Measurements from ENCODE around the gene CDT1.

The CDT1 gene

DNA sequence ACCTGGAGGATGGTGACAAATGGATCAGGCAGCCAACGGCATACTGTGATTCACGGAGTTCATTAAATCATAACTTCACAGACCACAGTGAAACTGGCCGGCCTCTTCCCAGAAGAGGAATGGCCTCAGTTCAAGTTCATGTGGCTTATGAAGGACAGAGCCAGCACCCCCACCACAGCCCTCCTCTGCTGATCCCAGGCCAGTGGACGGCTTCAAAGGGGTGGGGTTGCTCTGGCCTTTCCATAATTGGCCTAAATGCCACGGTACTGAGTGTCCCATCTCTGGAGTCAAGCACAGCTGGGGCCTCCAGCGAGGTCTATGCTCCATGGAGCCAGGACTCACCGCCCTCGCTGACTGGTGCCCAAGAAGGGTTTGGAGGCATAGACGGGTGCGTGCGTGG is 31.8 kb downstream of the CDT1 start:
- no peak for DNase-seq (ENCODE audit: low read depth in 3 of 3, low spot score in 1 of 3)

DNA sequence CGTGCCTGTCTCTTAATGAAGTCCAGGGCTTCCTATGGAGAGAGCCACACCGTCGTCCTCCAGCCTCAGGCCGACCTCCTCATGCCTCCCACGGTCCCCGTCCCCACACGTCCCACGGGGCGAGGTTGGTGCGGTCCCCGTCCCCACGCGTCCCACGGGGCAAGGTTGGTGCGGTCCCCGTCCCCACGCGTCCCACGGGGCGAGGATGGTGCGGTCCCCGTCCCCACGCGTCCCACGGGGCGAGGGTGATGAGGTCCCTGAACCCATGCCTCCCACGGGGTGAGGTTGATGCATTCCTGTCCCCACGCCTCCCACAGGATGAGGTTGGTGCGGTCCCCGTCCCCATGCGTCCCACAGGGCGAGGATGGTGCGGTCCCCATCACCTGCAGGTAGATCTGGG is 32.2 kb downstream of the CDT1 start:
- DNase-seq (ENCODE audit: low read depth in 3 of 3, low spot score in 1 of 3) = no peak

DNA sequence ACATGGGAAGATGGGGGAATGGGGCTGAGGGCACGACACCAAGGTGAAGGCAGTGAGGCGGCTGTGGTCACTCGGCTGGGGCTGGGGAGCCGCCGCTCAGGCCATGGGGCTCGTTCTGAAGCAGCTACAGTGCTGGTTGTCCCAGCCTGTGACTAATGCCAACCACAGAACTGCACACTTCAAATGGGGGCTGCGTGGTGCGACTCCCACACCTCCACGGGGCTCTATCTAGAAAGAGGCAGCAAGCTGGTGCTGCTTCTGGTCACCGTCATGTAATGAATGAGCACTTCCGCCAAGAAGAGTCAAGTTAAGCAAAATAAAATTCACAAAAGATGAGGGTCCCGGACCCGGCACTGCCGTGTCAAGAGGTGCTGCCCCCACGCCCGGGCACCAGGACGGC is 33.2 kb downstream of the CDT1 start:
- no peak for DNase-seq (ENCODE audit: low read depth in 3 of 3, low spot score in 1 of 3)

DNA sequence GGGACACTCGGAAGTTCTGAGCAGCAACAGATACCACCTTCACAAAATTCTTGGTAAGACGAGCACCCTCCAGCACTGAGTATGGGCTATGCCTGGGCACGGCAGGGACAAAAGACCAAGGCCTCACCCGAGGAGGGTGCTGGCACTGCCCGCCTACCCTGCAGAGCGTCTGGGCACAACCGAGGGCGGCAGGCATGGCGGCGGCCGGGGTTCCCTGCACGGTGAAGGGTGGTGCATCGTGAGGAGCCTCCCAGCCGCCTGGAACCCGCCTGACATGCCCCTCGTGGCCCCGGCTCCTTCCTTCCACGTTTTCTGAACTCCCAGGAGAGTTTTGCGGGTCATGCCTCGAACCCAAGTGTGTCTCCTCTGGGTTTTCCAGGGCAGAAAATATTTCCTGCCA is 34.2 kb downstream of the CDT1 start:
- DNase-seq (ENCODE audit: low read depth in 3 of 3, low spot score in 1 of 3) = no peak

DNA sequence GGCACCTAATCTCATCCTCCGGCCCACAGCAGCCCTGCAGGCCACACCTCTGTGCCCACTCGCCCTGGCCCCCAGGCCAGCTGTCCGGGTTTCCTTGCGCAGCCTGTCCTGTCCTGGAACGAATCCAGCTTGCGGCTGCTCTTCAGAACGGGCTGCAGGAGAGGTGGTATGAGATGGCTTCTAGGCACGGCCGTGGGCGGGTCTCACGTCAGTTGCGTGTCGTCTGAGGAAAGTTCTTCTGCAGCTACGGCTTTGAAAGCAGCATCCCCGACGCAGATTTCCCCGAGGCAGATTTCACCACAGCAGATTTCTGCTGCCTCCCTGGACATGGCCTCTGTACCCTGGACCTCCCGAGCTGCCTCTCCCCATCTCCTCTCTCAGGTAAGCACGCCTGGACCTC is 35.0 kb downstream of the CDT1 start:
- DNase-seq (ENCODE audit: low read depth in 3 of 3, low spot score in 1 of 3) = no peak

DNA sequence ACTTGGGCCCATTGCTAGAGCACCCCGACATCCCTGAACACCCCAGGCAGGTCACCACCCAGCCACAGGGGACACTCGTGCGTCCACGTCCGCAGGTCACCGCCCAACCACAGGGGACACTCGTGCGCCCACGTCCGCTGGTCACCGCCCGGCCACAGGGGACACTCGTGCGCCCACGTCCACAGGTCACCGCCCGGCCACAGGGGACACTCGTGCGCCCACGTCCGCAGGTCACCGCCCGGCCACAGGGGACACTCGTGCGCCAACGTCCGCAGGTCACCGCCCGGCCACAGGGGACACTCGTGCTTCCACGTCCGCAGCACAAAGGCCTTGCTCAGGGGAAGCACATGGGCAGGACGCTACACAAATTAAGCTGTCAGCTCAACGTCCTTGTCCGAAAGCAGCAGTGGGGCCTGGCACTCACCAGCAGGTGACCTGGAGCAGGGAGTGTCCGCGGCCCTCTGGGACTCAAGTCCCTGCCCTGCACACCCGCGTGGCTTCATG is 35.5 kb downstream of the CDT1 start:
- no peak for DNase-seq (ENCODE audit: low read depth in 3 of 3, low spot score in 1 of 3)

DNA sequence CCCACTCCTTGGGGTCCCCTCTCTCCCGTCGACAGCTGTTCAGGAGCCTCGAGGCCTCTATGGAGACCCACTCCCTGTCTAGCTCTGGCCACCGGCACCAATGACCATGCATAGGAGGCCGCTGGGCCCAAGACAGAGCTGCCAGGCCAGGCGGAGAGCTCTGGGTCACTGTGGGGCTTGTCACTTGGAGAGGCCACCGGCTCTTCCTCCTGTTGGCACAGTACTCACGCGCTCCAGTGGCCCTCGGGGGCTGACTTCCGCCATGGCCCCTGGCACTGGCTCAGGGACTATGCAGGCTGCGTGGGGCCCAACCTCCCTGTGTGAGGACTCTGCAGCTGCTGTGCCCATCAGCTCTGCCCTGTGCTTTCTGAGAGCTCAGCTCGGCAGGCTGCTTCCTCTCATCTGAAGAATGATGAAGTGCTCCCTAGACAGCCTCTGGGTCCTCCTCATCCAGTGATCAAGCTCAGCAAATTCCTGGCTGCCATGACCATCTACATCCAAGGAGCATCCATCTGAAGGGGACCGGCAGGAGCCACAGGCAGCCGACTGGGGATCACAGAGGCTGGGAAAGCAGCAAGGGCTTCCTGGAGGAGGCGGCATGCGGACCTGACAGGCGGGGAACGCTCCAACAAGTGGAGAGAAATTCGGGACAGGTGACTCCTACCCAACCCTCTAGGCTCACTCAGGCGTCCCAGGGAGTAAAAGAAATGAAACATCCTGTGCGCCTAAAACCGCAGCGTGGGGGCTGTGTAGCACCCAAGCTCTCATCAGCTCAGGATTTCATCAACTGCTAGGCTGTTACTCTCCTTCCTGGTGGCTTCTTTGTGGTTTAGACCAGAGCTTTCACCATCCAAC is 36.4 kb downstream of the CDT1 start:
- DNase-seq (ENCODE audit: low read depth in 3 of 3, low spot score in 1 of 3) = no peak

DNA sequence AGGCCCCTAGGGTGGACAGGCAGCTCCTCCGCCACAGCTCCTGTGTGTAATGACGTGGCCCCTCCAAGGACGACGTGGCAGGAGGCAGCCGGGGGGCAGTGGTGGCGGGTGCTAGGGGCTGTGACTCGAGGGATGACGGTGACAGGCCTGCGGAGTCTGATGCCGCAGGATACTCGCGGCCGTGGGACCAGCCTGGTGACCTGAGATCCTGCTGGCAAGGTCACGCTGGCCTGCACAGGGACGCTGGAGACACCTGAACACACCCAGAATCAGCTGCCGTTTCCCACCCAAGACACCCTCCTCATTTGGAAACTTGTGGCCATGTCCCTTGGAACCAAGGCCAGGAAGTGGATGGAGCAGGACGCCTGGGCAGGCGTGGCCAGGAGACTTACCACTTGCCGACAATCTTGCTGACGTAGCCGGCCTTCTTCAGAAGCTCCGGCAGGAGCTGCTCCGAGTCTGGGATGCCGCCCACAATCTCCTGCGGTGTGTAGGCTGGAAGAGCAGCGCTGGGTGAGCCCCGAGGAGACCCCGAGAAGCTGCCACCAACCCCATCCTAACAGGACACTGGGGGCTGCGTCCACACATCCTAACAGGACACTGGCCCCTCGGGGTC is 37.1 kb downstream of the CDT1 start:
- no peak for DNase-seq (ENCODE audit: low read depth in 3 of 3, low spot score in 1 of 3)

DNA sequence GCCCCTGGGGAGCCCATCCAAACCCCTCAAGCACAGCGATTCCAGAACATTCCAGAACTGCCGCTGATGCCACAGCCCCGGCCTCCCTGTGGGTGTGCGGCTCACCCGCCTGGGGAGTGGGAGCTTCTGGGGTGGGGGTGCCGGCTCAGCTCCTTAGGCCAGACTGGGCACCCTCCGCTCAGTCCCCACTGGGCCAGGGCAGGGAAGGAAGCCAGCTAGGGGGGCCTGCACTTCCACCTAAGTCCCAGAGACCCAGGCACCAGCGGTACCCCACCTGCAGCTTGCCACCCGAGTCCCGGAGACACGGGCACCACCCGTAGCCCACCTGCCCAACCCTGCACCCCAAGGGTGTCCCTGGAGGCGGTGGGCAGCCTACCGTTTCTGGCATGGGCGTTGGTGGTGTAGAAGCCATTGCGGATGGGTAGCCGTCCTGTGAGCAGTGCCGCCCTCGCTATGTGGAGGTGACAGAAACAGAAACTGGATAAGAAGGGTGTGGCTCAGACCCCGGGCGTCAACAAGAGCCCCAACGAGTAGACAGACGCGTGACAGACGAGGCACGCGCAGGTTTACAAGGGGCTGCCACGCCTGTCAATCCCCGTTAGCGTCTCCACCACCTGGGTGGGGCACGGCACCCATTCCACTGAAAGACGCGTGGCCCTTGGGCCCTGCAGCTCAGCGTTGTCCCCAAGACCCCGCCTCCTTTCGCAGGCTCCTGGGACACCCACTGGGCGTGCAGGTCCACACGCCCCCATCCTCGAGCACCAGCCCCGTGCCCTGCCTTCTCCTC is 38.1 kb downstream of the CDT1 start:
- no peak for DNase-seq (ENCODE audit: low read depth in 3 of 3, low spot score in 1 of 3)

DNA sequence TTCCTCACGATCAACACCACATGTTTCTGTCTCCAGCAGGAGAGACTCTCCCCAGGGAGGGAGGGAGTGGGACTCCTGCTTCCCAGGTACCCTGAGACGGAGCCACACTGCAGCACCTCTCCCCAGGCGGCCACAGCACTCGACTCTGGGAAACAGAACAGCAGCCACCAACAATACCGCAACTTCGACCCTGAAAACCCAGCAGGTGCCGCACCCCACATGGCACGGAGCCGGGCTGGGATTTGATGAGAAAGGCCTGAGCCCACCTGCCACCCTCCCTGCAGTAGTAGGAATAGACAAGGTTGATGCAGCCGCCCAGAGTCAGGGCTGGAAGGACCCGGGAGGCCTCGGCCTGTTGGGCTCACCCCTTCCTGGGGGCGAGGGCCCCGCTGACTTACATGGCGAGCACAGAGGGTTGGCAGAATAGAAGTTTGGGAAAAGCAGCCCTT is 38.7 kb downstream of the CDT1 start:
- no peak for DNase-seq (ENCODE audit: low read depth in 3 of 3, low spot score in 1 of 3)

DNA sequence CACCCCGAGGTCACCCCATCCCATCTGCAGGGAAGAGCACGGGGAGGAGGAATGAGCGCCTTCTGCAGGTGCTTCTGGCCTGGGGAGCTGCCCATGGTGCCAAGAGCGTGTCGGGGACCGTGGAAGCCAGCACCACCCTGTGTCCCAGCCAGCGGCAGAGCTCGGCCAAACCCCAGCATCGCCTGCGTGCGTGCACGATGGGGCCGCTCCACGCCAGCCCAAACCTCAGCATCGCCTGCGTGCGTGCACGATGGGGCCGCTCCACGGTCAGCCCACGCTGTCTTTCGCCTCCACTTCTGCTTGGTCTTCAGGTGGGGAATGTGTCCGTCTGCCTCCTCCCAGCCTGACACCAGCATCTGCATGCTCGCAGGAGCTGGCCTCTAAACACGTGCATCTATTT is 39.2 kb downstream of the CDT1 start:
- no peak for DNase-seq (ENCODE audit: low read depth in 3 of 3, low spot score in 1 of 3)

DNA sequence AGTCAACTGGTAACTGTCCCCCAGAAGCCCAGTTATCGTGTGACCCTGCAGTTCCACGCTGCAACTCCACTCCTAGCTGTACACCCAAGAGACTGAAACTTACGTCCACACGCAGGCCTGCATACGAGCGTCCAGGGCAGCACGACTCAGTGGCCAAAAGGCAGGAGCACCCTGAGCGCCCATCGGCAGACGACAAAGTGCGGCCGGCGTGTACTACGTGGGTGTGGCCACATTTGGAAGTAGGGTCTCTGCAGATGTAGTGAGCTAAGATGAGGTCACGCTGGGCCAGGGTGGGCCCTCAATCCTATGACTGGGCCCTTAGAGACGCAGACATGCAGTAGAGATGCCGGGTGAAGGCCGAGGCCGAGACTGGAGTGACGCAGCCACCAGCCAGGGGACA is 39.7 kb downstream of the CDT1 start:
- DNase-seq (ENCODE audit: low read depth in 3 of 3, low spot score in 1 of 3) = no peak

DNA sequence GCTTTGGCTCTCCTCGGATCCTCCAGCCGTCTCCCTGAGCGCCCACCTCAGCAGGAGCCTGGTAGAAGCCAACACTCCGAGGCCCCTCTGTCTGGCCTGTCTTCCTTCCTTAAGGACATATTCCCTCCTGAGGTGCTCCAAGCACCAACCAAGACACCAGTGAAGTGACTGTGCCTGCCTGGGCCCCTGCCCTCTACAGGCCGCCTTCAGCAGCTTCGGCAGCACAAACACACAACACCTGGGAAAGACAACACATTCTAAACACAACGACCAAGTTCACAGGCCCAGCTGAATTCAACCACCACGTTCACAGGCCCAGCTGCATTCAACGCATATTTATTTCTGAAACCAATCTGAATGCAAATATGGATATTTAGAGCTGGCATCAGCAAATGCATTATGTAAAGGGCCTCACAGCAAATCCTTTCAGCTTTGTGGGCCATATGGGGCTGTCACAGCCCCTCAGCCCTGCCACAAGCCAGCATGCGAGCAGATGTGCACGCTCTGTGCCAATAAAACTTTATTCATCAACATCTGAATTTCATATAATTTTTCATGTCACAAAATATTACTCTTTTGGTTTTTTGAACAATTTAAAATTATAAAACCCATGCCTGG is 40.9 kb downstream of the CDT1 start:
- DNase-seq (ENCODE audit: low read depth in 3 of 3, low spot score in 1 of 3) = no peak

DNA sequence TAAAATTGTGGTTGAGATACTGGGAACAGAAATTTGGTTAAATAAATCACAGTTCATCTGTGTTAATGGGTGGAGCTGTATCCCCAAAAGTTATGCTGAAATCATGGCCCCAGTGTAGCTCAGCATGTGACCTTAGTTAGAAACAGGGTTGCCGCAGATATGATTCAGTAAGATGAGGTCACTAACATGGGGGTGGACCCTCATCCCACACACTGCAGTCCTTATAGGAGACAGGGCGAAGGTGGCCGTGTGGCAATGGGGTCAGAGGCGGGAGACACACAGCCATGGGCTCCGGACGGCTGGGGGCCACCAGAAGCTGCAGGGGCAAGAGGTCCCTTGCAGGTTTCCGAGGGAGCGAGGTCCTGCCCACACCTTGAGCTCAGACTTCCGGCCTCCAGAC is 42.5 kb downstream of the CDT1 start:
- DNase-seq (ENCODE audit: low read depth in 3 of 3, low spot score in 1 of 3) = no peak

DNA sequence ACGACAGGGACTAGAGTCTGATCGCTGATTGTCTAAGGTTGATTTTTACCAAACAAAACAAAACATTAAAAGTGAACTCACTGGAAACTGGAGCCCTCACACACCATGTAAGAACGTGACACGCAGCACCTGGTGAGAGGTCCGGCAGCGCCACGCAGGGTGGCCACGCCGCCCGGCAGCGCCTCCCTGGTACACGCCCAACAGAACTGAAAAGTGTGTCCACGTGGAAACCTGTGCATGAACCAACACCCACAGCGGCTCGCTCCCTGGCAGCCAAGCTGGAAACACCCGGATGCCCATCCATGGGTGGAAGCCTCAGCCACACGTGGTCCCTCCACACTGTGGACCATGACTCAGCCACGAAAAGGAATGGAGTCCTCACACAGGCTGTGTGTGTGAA is 44.1 kb downstream of the CDT1 start:
- DNase-seq (ENCODE audit: low read depth in 3 of 3, low spot score in 1 of 3) = no peak

DNA sequence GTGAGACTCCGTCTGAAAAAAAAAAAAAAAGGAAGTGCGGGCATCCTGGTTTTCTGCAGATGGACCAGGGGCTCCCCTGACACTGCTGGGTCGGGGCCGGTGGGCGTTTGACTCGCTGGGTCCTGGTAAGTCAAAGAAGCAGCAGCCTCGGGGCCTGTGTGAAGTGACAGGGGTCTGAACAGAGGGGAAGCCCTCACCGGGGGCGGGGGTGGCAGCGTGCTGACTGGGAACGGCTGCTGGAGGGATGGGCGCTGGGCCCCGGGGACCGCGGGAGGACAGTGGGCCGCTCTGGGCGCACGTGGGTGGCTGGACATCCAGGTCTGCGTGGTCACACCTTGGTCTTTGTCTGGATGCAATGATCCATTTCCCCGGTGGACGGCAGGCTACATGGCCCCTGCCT is 45.0 kb downstream of the CDT1 start:
- DNase-seq (ENCODE audit: low read depth in 3 of 3, low spot score in 1 of 3) = no peak

DNA sequence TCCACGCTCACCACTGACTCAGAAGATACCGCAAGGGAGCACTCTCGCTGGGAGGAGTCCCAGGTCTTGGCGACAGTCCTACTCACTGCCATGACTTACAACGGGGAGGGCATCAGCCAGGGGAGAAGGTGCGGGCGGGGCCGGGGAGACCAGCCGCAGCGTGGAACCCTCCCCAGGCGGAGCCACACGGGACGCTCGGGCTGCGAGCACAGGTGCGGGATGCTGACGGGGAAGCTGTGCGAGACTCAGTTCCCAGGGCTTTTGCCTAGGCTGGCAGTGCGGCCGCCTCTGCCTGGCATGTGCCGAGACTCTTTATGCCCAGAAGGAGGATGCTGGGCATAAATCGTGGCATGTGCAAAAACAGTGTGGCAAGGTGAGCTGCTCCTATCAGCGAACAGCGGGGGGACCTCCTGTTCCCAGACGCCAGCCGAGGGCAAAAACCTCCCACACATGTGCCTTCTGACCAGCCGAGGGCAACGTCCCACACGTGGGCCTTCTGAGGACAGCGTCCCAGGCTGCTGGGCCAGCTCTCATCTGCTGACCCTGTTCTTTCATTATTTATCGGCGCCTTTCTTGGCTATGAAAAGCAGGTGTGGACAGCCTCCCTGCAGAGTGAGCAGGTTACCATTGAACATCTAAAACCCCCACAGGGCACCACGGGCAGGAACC is 47.1 kb downstream of the CDT1 start:
- no peak for DNase-seq (ENCODE audit: low read depth in 3 of 3, low spot score in 1 of 3)

DNA sequence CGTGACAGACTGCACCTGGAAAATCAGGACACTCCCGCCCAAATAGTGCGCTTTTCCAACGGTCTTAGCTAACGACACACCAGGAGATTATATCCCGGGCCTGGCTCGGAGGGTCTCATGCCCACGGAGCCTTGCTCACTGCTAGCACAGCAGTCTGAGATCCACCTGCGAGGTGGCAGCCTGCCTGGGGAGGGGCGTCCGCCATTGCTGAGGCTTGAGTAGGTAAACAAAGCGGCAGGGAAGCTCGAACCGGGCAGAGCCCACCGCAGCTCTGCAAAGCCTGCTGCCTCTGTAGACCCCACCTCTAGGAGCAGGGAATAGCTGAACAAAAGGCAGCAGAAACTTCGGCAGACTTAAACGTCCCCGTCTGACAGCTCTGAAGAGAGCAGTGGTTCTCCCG is 48.0 kb downstream of the CDT1 start:
- DNase-seq (ENCODE audit: low read depth in 3 of 3, low spot score in 1 of 3) = no peak

DNA sequence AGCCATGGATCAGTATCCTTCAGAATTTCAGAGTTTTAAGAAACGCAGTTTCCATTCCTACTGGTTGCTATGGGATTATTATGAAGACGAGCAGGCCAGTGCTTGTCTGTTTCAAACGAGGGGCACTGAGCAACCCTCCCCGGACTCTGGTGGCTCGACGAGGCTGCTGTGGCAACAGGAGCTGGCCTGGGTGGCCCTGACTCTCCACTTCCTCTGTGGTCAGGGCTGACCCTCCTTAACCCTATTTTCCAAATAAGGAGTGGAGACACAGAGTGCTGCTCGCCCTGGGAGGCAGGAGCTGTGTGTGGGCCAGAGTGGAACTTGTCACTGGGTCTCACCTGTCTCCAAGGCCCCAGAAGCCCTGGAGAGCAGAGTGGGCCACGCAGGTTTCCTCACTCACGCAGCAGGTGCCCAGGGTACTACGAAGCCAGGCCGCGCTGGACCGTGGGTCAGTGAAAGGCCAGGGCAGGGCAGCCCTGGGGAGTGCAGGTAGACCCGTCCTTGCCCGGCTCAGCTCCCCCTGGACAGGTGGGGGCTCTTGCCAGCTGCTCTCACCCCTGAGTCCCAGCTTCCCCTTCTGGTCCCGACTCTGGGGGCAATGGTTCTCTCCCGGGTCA is 49.8 kb downstream of the CDT1 start:
- DNase-seq (ENCODE audit: low read depth in 3 of 3, low spot score in 1 of 3) = no peak

DNA sequence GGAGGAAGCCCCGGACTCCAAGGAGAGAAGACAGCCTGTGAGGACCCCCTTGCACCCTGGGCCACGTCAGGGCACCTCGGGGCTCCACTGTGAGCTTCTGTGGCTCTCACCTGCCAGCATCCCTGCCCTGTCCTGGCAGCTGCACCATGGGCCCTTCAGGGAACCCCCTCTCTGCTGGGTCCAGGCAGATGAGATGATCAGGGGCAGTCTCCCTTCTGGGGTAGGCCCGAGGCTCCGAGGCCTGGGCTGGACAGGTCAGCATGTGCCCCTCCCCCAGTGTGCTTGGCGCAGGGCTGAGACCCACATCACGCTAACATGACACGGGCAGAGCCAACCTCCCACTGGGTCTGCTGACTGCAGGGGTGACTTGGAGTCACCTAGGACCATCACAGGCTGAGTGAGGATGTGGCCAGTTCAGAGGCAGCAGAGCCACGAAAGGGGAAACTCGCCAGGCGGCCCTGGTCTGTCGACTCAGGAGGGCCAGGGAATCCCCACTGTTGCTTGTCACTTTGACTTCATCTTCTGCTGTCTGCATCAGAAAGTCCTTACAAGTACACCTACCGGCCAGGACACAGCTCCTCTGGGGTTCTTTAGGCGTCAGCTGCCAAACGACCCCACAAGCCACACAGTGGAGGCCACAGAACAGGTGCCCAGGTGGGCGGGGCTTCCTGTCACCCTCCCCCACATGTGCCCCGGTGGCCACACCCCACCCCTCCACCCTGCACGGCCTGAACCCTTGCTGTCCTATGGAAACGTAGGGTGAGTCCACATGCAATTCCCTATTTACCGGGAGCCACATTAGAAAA is 50.9 kb downstream of the CDT1 start:
- no peak for DNase-seq (ENCODE audit: low read depth in 3 of 3, low spot score in 1 of 3)
